Small intestine (tissue), 7 donors: ENCODE results near the gene UGT1A6. TPM values are rescaled to one million over a fixed set of nuclear protein-coding genes. Genes with fewer than 3 reads are reported as not detected.
"Not testable (repeated sequence)": the region's sequence is repeated elsewhere in the genome, so short reads cannot be mapped to it uniquely, and the experiment has no call there.

Experiments used
- DNase-seq, 2 donors: peaks; one replicate each; pipeline versions ENCODE4 v3.0.0 to v3.0.0-alpha.2; 2013
- FAIRE-seq: peaks from 2 replicates; lab custom pipeline; 2012; peaks lifted over from hg19 to GRCh38; lab: Jason Lieb, UNC
- H3K27ac ChIP-seq, 3 donors: one replicate each; pipeline ENCODE4 v1.5.1; 2013; ENCODE audit warnings: low read length in 2 of 3, mild to moderate bottlenecking in 2 of 3, control low read depth in 1 of 3, inconsistent platforms in 1 of 3, low read depth in 1 of 3, moderate library complexity in 1 of 3
- H3K27me3 ChIP-seq, 3 donors: one replicate each; pipeline ENCODE4 v1.6.1; 2013; ENCODE audit warnings: low read length in 3 of 3, inconsistent platforms in 1 of 3; ENCODE audit not compliant: control insufficient read depth in 3 of 3, insufficient read depth in 3 of 3
- H3K36me3 ChIP-seq, 3 donors: one replicate each; pipeline ENCODE4 v1.6.1; 2013; ENCODE audit warnings: low read length in 3 of 3, inconsistent platforms in 1 of 3, low read depth in 1 of 3, mild to moderate bottlenecking in 1 of 3, moderate library complexity in 1 of 3; ENCODE audit not compliant: control insufficient read depth in 3 of 3, insufficient read depth in 2 of 3
- H3K4me1 ChIP-seq, 3 donors: one replicate each; pipeline ENCODE4 v1.6.1; 2013; ENCODE audit warnings: low read length in 2 of 3, inconsistent platforms in 1 of 3, low read depth in 1 of 3, mild to moderate bottlenecking in 1 of 3, moderate library complexity in 1 of 3; ENCODE audit not compliant: control insufficient read depth in 3 of 3, insufficient read depth in 2 of 3
- H3K4me3 ChIP-seq, 3 donors: one replicate each; pipeline ENCODE4 v1.5.1; 2013; ENCODE audit warnings: low read length in 3 of 3, control low read depth in 1 of 3, inconsistent platforms in 1 of 3, low read depth in 1 of 3, mild to moderate bottlenecking in 1 of 3, moderate library complexity in 1 of 3
- H3K9me3 ChIP-seq, 2 donors: one replicate each; pipeline ENCODE4 v1.6.1; 2013; ENCODE audit warnings: low read depth in 1 of 2, low read length in 1 of 2; ENCODE audit not compliant: control insufficient read depth in 2 of 2, insufficient read depth in 1 of 2
- WGBS, 3 donors: extraction: QIAGEN DNeasy Blood & Tissue Kit; methylation state at CpG; one replicate each; pipeline ENCODE4 v1.1.7; 2013; 5-methylcytosine and 5-hydroxymethylcytosine counted together
- polyA plus RNA-seq, 4 donors: library from polyadenylated mRNA; stranded (reverse) in 3 of 4; unstranded in 1 of 4; fragments of 200-250 nt in 3 of 4; fragments of 120-200 nt in 1 of 4; gene quantifications; one replicate each; pipeline versions ENCODE4 v1.2.1 to v1.2.3, GENCODE V29; 2013
- donor health status: healthy with polysubstance abuse.
- donor health status: control.
- donor health status: control.
- donor health status: Bipolar disorder and iron deficiency.
- donor health status: healthy.

UGT1A6 gene
- polyA plus RNA-seq, 4 donors: 0.21 to 1.8 (median 1.4) TPM; not detected in 1

DNA sequence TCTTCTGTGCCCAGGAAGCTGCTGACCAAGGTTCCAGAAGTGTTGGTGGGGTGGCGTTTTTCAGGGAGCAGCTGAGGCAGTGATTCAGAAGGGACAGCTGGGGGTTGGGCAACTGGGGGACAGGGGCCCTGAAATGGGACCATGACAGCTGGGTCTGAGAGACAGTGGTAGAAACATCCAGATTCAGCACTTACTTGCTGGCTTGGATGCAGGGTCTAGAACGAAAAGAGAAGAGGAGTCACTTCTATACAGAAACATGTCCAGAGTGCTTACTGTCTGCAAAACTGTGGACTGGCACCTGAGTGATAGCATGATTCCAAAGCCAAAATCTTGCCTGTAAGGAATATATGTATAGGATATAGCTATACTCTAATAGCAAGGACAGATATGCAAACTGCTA is 53.1 kb downstream of the UGT1A6 start:
- not testable (repeated sequence) for H3K27me3 ChIP-seq, FAIRE-seq, H3K4me3 ChIP-seq, DNase-seq, H3K36me3 ChIP-seq
- WGBS, 3 donors: 58 to 66% (median 62%) methylated on average over 2 of the region's 2 CpGs
- peaks cover 0 to 15% (median 0%) of the 10 kb centered on the region in 3 donors for H3K4me1 ChIP-seq
- H3K9me3 ChIP-seq: peaks cover 1 to 20% of the 10 kb centered on the region in 2 donors
- H3K27ac ChIP-seq: peak overlapping the region in 2 of 3 donors; percentile 11 to 32

DNA sequence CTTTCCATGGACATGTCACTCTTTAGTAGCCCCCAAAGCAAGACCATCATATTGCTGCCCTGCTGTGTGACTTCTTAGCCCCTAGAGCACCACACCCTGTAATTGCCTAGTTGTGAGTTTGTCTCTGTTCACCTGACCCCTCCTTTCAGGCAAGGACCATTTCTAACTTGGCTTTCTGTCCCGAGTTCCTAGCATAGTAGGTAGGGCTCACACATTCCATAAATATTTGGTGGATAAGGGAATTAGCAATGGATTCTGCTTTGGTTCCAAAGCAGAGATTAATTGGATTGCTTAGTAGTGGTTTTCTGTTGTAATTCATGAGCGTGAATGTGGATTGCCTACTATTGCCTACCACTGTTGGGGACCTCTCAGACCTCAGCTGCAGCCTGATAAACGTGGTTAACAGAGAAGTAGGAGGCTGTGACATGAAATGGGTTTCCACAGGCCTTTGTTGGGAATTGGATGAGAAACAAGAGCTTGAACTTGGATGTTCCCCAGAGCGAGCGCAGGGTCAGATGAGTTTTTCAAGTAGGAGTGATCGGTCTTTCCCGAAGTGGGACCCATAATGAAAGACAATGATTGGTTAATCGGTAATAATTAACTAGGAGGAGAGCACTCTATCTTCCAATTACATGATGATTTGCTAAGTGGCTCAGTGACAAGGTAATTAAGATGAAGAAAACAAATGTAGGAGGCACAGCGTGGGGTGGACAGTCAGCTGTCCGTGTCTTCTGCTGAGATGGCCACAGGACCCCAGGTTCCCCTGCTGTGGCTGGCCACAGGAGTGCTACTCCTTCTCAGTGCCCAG is 54.0 kb downstream of the UGT1A6 start:
- peaks cover 1 to 29% of the 10 kb centered on the region in 2 donors for H3K9me3 ChIP-seq
- 75 to 81% (median 81%) methylated on average over 10 of the region's 10 CpGs for WGBS, 3 donors
- H3K27ac ChIP-seq: no peak overlapping the region
- DNase-seq (no peak), FAIRE-seq (no peak)
- no peaks in the 10 kb centered on the region for H3K27me3 ChIP-seq
- peaks cover 0 to 15% (median 0%) of the 10 kb centered on the region in 3 donors for H3K4me1 ChIP-seq
- H3K4me3 ChIP-seq: no peak overlapping the region
- H3K36me3 ChIP-seq: peaks cover 0 to 3% (median 0%) of the 10 kb centered on the region in 3 donors

DNA sequence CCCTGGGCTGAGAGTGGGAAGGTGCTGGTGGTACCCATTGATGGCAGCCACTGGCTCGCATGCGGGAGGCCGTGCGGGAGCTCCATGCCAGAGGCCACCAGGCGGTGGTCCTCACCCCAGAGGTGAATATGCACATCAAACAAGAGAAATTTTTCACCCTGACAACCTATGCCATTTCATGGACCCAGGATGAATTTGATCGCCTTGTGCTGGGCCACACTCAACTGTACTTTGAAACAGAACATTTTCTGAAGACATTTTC is 54.5 kb downstream of the UGT1A6 start:
- H3K4me1 ChIP-seq: peaks cover 0 to 15% (median 2%) of the 10 kb centered on the region in 3 donors
- peaks cover 1 to 31% of the 10 kb centered on the region in 2 donors for H3K9me3 ChIP-seq
- H3K36me3 ChIP-seq: peaks cover 0 to 3% (median 0%) of the 10 kb centered on the region in 3 donors
- no peaks in the 10 kb centered on the region for H3K27me3 ChIP-seq
- FAIRE-seq (no peak), DNase-seq (no peak)
- no peak overlapping the region for H3K4me3 ChIP-seq
- WGBS, 3 donors: 88 to 96% (median 92%) methylated on average over 6 of the region's 6 CpGs
- H3K27ac ChIP-seq: no peak overlapping the region

DNA sequence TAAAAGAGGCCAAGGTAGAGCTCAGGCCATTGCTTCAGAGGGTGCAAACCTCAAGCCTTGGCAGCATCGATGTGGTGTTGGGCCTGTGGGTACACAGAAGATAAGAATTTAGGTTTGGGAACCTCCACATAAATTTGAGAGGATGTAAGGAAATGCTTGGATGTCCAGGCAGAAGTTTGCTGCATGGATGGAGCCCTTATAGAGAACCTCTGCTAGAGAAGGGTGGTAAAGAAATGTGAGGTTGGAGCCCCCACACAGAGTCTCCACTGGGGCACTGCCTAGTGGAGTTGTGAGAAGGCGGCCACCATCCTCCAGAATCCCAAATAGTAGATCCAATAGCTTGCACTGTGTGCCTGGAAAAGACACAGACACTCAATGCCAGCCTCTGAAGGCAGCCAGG is 58.0 kb downstream of the UGT1A6 start:
- H3K36me3 ChIP-seq, FAIRE-seq, H3K4me3 ChIP-seq, DNase-seq, H3K27ac ChIP-seq, H3K27me3 ChIP-seq, H3K4me1 ChIP-seq: not testable (repeated sequence)
- peaks cover 1 to 46% of the 10 kb centered on the region in 2 donors for H3K9me3 ChIP-seq
- 72 to 79% (median 78%) methylated on average over 2 of the region's 2 CpGs for WGBS, 3 donors

DNA sequence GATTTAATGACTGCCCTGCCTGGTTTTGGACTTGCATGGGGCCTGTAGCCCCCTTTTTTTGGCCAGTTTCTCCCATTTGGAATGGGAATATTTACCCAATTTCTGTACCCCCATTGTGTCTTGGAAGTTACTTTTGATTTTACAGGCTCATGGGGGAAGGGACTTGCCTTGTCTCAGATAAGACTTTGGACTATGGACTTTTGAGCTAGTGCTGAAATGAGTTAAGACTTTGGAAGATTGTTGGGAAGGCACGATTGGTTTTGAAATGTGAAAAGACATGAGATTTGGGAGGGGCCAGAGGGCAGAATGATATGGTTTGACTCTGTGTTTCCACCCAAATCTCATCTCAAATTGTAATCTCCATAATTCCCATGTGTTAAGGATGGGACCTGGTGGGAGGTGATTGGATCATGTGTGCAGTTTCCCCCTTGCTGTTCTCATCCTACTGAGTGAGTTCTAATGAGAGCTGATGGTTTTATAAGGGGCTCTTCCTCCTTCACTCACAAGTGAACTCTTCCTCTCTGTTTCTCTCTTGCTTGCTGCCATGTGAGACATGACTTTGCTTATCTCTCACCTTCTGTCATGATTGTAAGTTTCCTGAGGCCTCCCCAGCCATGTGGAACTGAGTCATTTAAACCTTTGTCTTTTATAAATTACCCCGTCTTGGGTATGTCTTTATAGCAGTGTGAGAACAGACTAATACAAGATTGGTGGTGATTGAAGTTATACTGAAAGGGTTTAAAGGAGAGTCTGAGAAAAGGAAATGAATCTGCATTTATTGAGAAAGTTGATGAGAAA is 58.7 kb downstream of the UGT1A6 start:
- not testable (repeated sequence) for H3K27me3 ChIP-seq, H3K36me3 ChIP-seq, H3K4me1 ChIP-seq, FAIRE-seq, H3K4me3 ChIP-seq
- Histone ChIP-seq H3K9me3 (peaks cover 1 to 46% of the 10 kb centered on the region in 2 donors), H3K27ac (peak overlapping the region in 2 of 3 donors; percentile 33 to 83)
- WGBS, 3 donors: 25 to 59% (median 46%) methylated on average over 2 of the region's 2 CpGs
- DNase-seq: peak; percentile 29 to 68

DNA sequence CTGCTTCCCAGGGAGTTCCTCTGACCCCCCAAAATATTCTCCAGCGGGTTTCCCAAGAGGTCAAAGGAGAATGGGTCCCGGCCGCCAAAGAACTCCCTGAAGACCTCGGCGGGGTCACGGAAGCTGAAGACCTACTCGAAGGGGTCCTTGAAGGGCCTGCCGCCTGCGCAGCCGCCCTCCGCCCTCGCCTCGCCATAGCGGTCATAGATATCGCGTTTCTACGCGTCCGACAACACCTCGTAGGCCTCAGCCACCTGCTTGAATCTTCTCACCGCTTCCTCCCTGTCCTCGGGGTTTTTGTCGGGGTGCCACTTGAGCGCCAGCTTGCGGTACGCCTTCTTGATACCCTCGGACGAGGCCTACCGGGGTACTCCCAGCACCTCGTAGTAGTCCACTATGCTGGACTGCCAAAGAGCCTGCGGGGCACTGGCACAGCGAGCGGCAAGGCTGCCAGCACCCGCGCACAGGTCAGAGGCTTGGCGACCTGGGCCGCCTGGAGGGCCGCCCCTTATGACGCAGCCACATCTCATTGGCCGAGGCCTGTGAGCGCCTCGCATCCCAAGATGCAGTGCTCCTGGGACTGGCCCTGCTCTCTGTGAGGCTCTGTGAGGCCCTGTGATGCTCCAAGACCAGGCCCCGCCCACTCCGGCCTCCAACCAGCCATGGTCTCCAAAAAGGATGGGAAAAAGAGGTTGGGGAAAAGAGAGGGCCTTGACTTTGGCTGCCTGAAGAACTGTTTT is 62.4 kb downstream of the UGT1A6 start:
- Histone ChIP-seq H3K4me3 (no peak overlapping the region), H3K27ac (no peak overlapping the region), H3K27me3 (no peaks in the 10 kb centered on the region), H3K36me3 (no peaks in the 10 kb centered on the region), H3K9me3 (peaks cover 0 to 43% of the 10 kb centered on the region in 2 donors), H3K4me1 (peaks cover 0 to 27% (median 10%) of the 10 kb centered on the region in 3 donors)
- FAIRE-seq (no peak), DNase-seq (no peak)
- 93 to 96% (median 95%) methylated on average over 42 to 44 of the region's 44 CpGs for WGBS, 3 donors

DNA sequence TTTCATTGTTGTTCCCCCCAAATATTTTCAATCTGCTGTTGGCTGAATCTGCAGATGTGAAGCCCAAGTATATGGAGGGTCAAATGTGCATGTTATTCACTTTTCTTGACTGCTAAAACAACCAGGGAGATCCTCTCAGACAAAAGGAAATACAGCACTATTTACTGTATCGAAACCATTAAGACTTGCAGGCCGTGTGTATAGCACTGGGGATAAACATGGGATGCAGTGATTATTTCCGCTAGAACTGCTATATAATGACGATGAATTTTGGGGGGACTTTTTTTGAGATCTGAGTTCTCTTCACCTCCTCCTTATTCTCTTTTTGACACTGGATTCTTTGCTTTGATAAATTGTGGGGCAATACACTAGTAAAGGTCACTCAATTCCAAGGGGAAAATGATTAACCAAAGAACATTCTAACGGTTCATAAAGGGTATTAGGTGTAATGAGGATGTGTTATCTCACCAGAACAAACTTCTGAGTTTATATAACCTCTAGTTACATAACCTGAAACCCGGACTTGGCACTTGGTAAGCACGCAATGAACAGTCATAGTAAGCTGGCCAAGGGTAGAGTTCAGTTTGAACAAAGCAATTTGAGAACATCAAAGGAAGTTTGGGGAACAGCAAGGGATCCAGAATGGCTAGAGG is 63.9 kb downstream of the UGT1A6 start:
- Histone ChIP-seq H3K27me3 (no peaks in the 10 kb centered on the region), H3K4me3 (no peak overlapping the region), H3K4me1 (peaks cover 0 to 40% (median 14%) of the 10 kb centered on the region in 3 donors), H3K9me3 (peaks cover 0 to 37% of the 10 kb centered on the region in 2 donors), H3K36me3 (no peaks in the 10 kb centered on the region), H3K27ac (peak overlapping the region in 2 of 3 donors; percentile 61 to 64)
- DNase-seq (peak; percentile 86 to 97), FAIRE-seq (peak; percentile 30)
- 13 to 56% (median 27%) methylated on average over 7 of the region's 7 CpGs for WGBS, 3 donors
